SK-N-SH (cell line): ENCODE measurements around the gene ADAMTS16. TPM values are rescaled to one million over a fixed set of nuclear protein-coding genes. Genes with fewer than 3 reads are reported as not detected.

ENCODE experiments used
- CTCF ChIA-PET: fragments of 300-600, 350-600 bp; formaldehyde crosslinking; extraction: SDS; loops from one replicate; lab custom pipeline; 2021; lab: Yijun Ruan, JAX
- POLR2A ChIA-PET: fragments of 350-600 bp; sonication (Branson Sonifier 250); formaldehyde crosslinking; extraction: SDS; loops from one replicate; lab custom pipeline; 2020; ENCODE audit warnings: antibody characterized with exemption, inconsistent platforms; lab: Yijun Ruan, JAX
- DNase-seq: peaks from one replicate; pipeline ENCODE4 v3.0.0; 2012
- H2AFZ ChIP-seq: fragments of 200-600 bp; sonication (generic); 2 replicates; pipeline ENCODE4 v1.8.1; 2016; ENCODE audit warnings: antibody characterized with exemption, mild to moderate bottlenecking, low read depth
- H3F3A ChIP-seq: fragments of 200-600 bp; sonication (generic); replicated peaks from 2 replicates; pipeline ENCODE3; 2016; ENCODE audit warnings: antibody characterized with exemption, mild to moderate bottlenecking; ENCODE audit not compliant: insufficient read depth
- H3K27ac ChIP-seq, 2 experiments: fragments of 200-500 bp in 1 of 2; fragments of 200-600 bp in 1 of 2; sonication (Bioruptor generic) in 1 of 2; sonication (generic), shearing (Covaris generic) in 1 of 2; 2 replicates each; pipeline versions ENCODE4 v1.5.1 to v1.6.1; 2014 to 2016; ENCODE audit warnings: low read depth in 2 of 2, inconsistent platforms in 1 of 2, low read length in 1 of 2, mild to moderate bottlenecking in 1 of 2, mixed read lengths in 1 of 2
- H3K27me3 ChIP-seq: fragments of 200-600 bp; sonication (generic), shearing (Covaris generic); 2 replicates; pipeline ENCODE4 v1.6.1; 2016; ENCODE audit warnings: mixed run types; ENCODE audit not compliant: insufficient read depth
- H3K36me3 ChIP-seq, 2 experiments: fragments of 200-500 bp in 1 of 2; fragments of 200-600 bp in 1 of 2; sonication (Bioruptor generic) in 1 of 2; sonication (generic) in 1 of 2; replicated peaks in 1 of 2; 2 replicates each; pipeline versions ENCODE3 to v1.5.1; 2014 to 2016; ENCODE audit warnings: low read length in 1 of 2, mild to moderate bottlenecking in 1 of 2; ENCODE audit not compliant: insufficient read depth in 2 of 2, control insufficient read depth in 1 of 2
- H3K4me1 ChIP-seq, 2 experiments: fragments of 200-500 bp in 1 of 2; fragments of 200-600 bp in 1 of 2; sonication (Bioruptor generic) in 1 of 2; sonication (generic), shearing (Covaris generic) in 1 of 2; 2 replicates each; pipeline versions ENCODE4 v1.5.1 to v1.6.1; 2014 to 2016; ENCODE audit warnings: low read depth in 1 of 2, low read length in 1 of 2, mixed run types in 1 of 2; ENCODE audit not compliant: insufficient read depth in 2 of 2, control insufficient read depth in 1 of 2
- H3K4me2 ChIP-seq: fragments of 200-600 bp; sonication (generic), shearing (Covaris generic); 2 replicates; pipeline ENCODE4 v1.6.1; 2017; ENCODE audit warnings: mixed run types
- H3K4me3 ChIP-seq, 2 experiments: fragments of 200-500 bp in 1 of 2; fragments of 200-600 bp in 1 of 2; sonication (Bioruptor generic) in 1 of 2; sonication (generic), shearing (Covaris generic) in 1 of 2; 2 replicates each; pipeline versions ENCODE4 v1.5.1 to v1.8.1; 2014 to 2016; ENCODE audit warnings: low read depth in 2 of 2, inconsistent platforms in 1 of 2, low read length in 1 of 2, mild to moderate bottlenecking in 1 of 2, mixed read lengths in 1 of 2, moderate library complexity in 1 of 2
- H3K79me2 ChIP-seq: fragments of 200-600 bp; sonication (generic); 2 replicates; pipeline ENCODE4 v1.8.1; 2017; ENCODE audit warnings: mild to moderate bottlenecking; ENCODE audit not compliant: insufficient read depth
- H3K9ac ChIP-seq: fragments of 200-600 bp; sonication (generic); 2 replicates; pipeline ENCODE4 v1.6.1; 2017; ENCODE audit warnings: mixed run types
- H3K9me2 ChIP-seq: fragments of 200-600 bp; sonication (generic); 2 replicates; pipeline ENCODE4 v1.6.1; 2017; ENCODE audit warnings: mixed run types
- H3K9me3 ChIP-seq: fragments of 200-600 bp; sonication (generic); 2 replicates; pipeline ENCODE4 v1.6.1; 2017; ENCODE audit warnings: mixed run types, mild to moderate bottlenecking, moderate library complexity
- H4K20me1 ChIP-seq: fragments of 200-600 bp; sonication (generic); 2 replicates; pipeline ENCODE4 v1.6.1; 2017; ENCODE audit warnings: mild to moderate bottlenecking, mixed run types; ENCODE audit not compliant: insufficient read depth
- ELF1 ChIP-seq: IDR thresholded peaks from 2 replicates; pipeline ENCODE4 v1.4.0; 2012
- EP300 ChIP-seq, 2 experiments: IDR thresholded peaks; 2 replicates each; pipeline versions ENCODE4 v1.4.0 to v1.6.1; 2012; ENCODE audit warnings: borderline replicate concordance in 1 of 2, low read depth in 1 of 2, low read length in 1 of 2
- FOSL2 ChIP-seq: IDR thresholded peaks from 2 replicates; pipeline ENCODE4 v1.4.0; 2012; ENCODE audit warnings: low read depth, mild to moderate bottlenecking, moderate library complexity, borderline replicate concordance
- GABPA ChIP-seq: IDR thresholded peaks from 2 replicates; pipeline ENCODE4 v1.4.0; 2012; ENCODE audit warnings: low read depth, mild to moderate bottlenecking
- IRF3 ChIP-seq: fragments of 150-350 bp; IDR thresholded peaks from 2 replicates; pipeline ENCODE4 v1.6.1; 2016; ENCODE audit warnings: mild to moderate bottlenecking, low read depth, low read length
- JUND ChIP-seq: IDR thresholded peaks from 2 replicates; pipeline ENCODE4 v1.4.0; 2012
- MEF2A ChIP-seq: IDR thresholded peaks from 2 replicates; pipeline ENCODE4 v1.4.0; 2012; ENCODE audit warnings: low read depth, borderline replicate concordance
- MXI1 ChIP-seq: IDR thresholded peaks from 2 replicates; pipeline ENCODE4 v1.6.1; 2012; ENCODE audit warnings: mild to moderate bottlenecking, low read depth, low read length, improper control_type of control experiment
- NFIC ChIP-seq: IDR thresholded peaks from 2 replicates; pipeline ENCODE4 v1.4.0; 2012; ENCODE audit warnings: borderline replicate concordance
- POLR2AphosphoS5 ChIP-seq: IDR thresholded peaks from 2 replicates; pipeline ENCODE4 v1.6.1; 2012; ENCODE audit warnings: low read depth, low read length
- RAD21 ChIP-seq: IDR thresholded peaks from 2 replicates; pipeline ENCODE4 v1.6.1; 2012; ENCODE audit warnings: mild to moderate bottlenecking, low read length
- SIN3A ChIP-seq: IDR thresholded peaks from 2 replicates; pipeline ENCODE4 v1.6.1; 2012; ENCODE audit warnings: low read depth, mild to moderate bottlenecking, low read length, moderate library complexity, borderline replicate concordance
- SMC3 ChIP-seq: IDR thresholded peaks from 2 replicates; pipeline ENCODE4 v1.6.1; 2012; ENCODE audit warnings: low read depth, low read length, improper control_type of control experiment
- TCF12 ChIP-seq: IDR thresholded peaks from 2 replicates; pipeline ENCODE4 v1.4.0; 2012
- TEAD4 ChIP-seq: IDR thresholded peaks from 2 replicates; pipeline ENCODE4 v1.4.0; 2012; ENCODE audit warnings: mild to moderate bottlenecking, borderline replicate concordance; ENCODE audit not compliant: insufficient read depth
- YY1 ChIP-seq: IDR thresholded peaks from 2 replicates; pipeline ENCODE4 v1.4.0; 2012; ENCODE audit warnings: low read depth, mild to moderate bottlenecking
- WGBS: methylation state at CpG from one replicate; pipeline ENCODE4 v1.1.6; 2017; ENCODE audit warnings: low lambda C conversion rate; 5-methylcytosine and 5-hydroxymethylcytosine counted together
- polyA plus RNA-seq, 3 experiments: library from polyadenylated mRNA; depleted of rRNA; stranded (reverse); fragments of >200 nt; gene quantifications; 2 replicates each; pipeline ENCODE4 v1.2.3, GENCODE V29; 2012
- TF ChIP-seq, protein P1 (sequence below): IDR thresholded peaks from 2 replicates; pipeline ENCODE4 v1.4.0; 2012; ENCODE audit warnings: low read depth, borderline replicate concordance
- TF ChIP-seq, protein P2 (sequence below): IDR thresholded peaks from 2 replicates; pipeline ENCODE4 v1.6.1; 2012; ENCODE audit warnings: mild to moderate bottlenecking, low read depth, low read length, moderate library complexity
- TF ChIP-seq, protein P3 (sequence below): IDR thresholded peaks from 2 replicates; pipeline ENCODE4 v1.4.0; 2012; ENCODE audit warnings: low read depth, borderline replicate concordance
- TF ChIP-seq, protein P4 (sequence below): fragments of 200-600 bp; sonication (generic); IDR thresholded peaks from 2 replicates; pipeline ENCODE4 v1.6.1; 2017; ENCODE audit warnings: antibody characterized with exemption, mild to moderate bottlenecking, moderate library complexity

Gene ADAMTS16
- polyA plus RNA-seq, 1 of the 3 experiments (the other 2 are of a cell fraction) = not detected

- Histone ChIP-seq H3K36me3 (no peaks in the 10 kb centered on the region), H2AFZ (no peak overlapping the region), H3F3A (no peaks in the 10 kb centered on the region), H3K9me3 (no peaks in the 10 kb centered on the region), H3K4me3 (no peak overlapping the region), H4K20me1 (no peaks in the 10 kb centered on the region), H3K9ac (no peak overlapping the region), H3K27ac (no peak overlapping the region), H3K27me3 (no peaks in the 10 kb centered on the region), H3K4me2 (peak overlapping the region; percentile 23; the same call in 1 of the 2 replicates), H3K9me2 (no peaks in the 10 kb centered on the region), H3K4me1 (peaks cover 0 to 20% of the 10 kb centered on the region in 2 experiments; a peak in 1 of 4 replicates), H3K79me2 (no peaks in the 10 kb centered on the region)
- POLR2A ChIA-PET = no interaction called here
- TF ChIP-seq SIN3A (no peak), JUND (no peak), SMC3 (no peak), GABPA (no peak), YY1 (no peak), IRF3 (no peak), MXI1 (no peak), EP300 (IDR thresholded peaks at IDR 0.05; ENCODE audit: borderline replicate concordance in 1 of 2, low read depth in 1 of 2, low read length in 1 of 2) (no peak), RAD21 (no peak), TCF12 (no peak), POLR2AphosphoS5 (no peak), TEAD4 (no peak), NFIC (no peak), FOSL2 (no peak), MEF2A (no peak), ELF1 (no peak)
- TF ChIP-seq, protein P1, sequence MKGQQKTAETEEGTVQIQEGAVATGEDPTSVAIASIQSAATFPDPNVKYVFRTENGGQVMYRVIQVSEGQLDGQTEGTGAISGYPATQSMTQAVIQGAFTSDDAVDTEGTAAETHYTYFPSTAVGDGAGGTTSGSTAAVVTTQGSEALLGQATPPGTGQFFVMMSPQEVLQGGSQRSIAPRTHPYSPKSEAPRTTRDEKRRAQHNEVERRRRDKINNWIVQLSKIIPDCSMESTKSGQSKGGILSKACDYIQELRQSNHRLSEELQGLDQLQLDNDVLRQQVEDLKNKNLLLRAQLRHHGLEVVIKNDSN = no peak
- TF ChIP-seq, protein P2, sequence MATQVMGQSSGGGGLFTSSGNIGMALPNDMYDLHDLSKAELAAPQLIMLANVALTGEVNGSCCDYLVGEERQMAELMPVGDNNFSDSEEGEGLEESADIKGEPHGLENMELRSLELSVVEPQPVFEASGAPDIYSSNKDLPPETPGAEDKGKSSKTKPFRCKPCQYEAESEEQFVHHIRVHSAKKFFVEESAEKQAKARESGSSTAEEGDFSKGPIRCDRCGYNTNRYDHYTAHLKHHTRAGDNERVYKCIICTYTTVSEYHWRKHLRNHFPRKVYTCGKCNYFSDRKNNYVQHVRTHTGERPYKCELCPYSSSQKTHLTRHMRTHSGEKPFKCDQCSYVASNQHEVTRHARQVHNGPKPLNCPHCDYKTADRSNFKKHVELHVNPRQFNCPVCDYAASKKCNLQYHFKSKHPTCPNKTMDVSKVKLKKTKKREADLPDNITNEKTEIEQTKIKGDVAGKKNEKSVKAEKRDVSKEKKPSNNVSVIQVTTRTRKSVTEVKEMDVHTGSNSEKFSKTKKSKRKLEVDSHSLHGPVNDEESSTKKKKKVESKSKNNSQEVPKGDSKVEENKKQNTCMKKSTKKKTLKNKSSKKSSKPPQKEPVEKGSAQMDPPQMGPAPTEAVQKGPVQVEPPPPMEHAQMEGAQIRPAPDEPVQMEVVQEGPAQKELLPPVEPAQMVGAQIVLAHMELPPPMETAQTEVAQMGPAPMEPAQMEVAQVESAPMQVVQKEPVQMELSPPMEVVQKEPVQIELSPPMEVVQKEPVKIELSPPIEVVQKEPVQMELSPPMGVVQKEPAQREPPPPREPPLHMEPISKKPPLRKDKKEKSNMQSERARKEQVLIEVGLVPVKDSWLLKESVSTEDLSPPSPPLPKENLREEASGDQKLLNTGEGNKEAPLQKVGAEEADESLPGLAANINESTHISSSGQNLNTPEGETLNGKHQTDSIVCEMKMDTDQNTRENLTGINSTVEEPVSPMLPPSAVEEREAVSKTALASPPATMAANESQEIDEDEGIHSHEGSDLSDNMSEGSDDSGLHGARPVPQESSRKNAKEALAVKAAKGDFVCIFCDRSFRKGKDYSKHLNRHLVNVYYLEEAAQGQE = no peak
- TF ChIP-seq, protein P3, sequence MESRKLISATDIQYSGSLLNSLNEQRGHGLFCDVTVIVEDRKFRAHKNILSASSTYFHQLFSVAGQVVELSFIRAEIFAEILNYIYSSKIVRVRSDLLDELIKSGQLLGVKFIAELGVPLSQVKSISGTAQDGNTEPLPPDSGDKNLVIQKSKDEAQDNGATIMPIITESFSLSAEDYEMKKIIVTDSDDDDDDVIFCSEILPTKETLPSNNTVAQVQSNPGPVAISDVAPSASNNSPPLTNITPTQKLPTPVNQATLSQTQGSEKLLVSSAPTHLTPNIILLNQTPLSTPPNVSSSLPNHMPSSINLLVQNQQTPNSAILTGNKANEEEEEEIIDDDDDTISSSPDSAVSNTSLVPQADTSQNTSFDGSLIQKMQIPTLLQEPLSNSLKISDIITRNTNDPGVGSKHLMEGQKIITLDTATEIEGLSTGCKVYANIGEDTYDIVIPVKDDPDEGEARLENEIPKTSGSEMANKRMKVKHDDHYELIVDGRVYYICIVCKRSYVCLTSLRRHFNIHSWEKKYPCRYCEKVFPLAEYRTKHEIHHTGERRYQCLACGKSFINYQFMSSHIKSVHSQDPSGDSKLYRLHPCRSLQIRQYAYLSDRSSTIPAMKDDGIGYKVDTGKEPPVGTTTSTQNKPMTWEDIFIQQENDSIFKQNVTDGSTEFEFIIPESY = no peak
- TF ChIP-seq, protein P4, sequence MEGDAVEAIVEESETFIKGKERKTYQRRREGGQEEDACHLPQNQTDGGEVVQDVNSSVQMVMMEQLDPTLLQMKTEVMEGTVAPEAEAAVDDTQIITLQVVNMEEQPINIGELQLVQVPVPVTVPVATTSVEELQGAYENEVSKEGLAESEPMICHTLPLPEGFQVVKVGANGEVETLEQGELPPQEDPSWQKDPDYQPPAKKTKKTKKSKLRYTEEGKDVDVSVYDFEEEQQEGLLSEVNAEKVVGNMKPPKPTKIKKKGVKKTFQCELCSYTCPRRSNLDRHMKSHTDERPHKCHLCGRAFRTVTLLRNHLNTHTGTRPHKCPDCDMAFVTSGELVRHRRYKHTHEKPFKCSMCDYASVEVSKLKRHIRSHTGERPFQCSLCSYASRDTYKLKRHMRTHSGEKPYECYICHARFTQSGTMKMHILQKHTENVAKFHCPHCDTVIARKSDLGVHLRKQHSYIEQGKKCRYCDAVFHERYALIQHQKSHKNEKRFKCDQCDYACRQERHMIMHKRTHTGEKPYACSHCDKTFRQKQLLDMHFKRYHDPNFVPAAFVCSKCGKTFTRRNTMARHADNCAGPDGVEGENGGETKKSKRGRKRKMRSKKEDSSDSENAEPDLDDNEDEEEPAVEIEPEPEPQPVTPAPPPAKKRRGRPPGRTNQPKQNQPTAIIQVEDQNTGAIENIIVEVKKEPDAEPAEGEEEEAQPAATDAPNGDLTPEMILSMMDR = no peak
- CTCF ChIA-PET = no interaction called here
- WGBS = 67% methylated on average over 3 of the region's 3 CpGs
- no peak for DNase-seq
Observed at GRCh38 chr5:5191906-5192305, 51.8 kb downstream of the ADAMTS16 start.
